DOHH2 (cell line): ENCODE measurements around the gene MROH8.

Experiments used
- H3F3A ChIP-seq: fragments of 200-600 bp; sonication (generic), shearing (Covaris generic); 2 replicates; pipeline ENCODE4 v1.6.0; 2016; ENCODE audit warnings: antibody characterized with exemption, mild to moderate bottlenecking; ENCODE audit not compliant: control insufficient read depth, insufficient read depth
- H3K27ac ChIP-seq: fragments of 200-600 bp; sonication (generic); 2 replicates; pipeline ENCODE4 v1.5.1; 2014; ENCODE audit warnings: low read depth, mild to moderate bottlenecking, low read length, moderate library complexity
- H3K27me3 ChIP-seq: fragments of 200-600 bp; sonication (generic); 2 replicates; pipeline ENCODE4 v1.6.1; 2014; ENCODE audit warnings: mild to moderate bottlenecking, low read length, mixed read lengths; ENCODE audit not compliant: control insufficient read depth
- H3K36me3 ChIP-seq: fragments of 200-600 bp; sonication (generic); 2 replicates; pipeline ENCODE4 v1.6.1; 2014; ENCODE audit warnings: mild to moderate bottlenecking, low read length, moderate library complexity, mixed read lengths; ENCODE audit not compliant: control insufficient read depth
- H3K4me1 ChIP-seq: fragments of 200-600 bp; sonication (generic); 2 replicates; pipeline ENCODE4 v1.6.1; 2014; ENCODE audit warnings: mild to moderate bottlenecking, low read length, mixed read lengths; ENCODE audit not compliant: control insufficient read depth
- H3K4me2 ChIP-seq: fragments of 200-600 bp; sonication (generic); 2 replicates; pipeline ENCODE4 v1.6.0; 2014; ENCODE audit warnings: mild to moderate bottlenecking, low read length, moderate library complexity
- H3K4me3 ChIP-seq: fragments of 200-600 bp; sonication (generic); 2 replicates; pipeline ENCODE4 v1.5.1; 2014; ENCODE audit warnings: mild to moderate bottlenecking, low read length, mixed read lengths
- H3K79me2 ChIP-seq: fragments of 200-600 bp; sonication (generic); 2 replicates; pipeline ENCODE4 v1.6.1; 2014; ENCODE audit warnings: mild to moderate bottlenecking, low read length, mixed read lengths; ENCODE audit not compliant: control insufficient read depth
- H3K9me2 ChIP-seq: fragments of 200-600 bp; sonication (generic); replicated peaks from 2 replicates; pipeline ENCODE4 v1.6.1; 2014; ENCODE audit warnings: mild to moderate bottlenecking, low read length, mixed read lengths; ENCODE audit not compliant: control insufficient read depth
- H3K9me3 ChIP-seq: fragments of 200-600 bp; sonication (generic); 2 replicates; pipeline ENCODE4 v1.6.1; 2014; ENCODE audit warnings: antibody characterized with exemption, low read length, mixed read lengths; ENCODE audit not compliant: control insufficient read depth, insufficient read depth
- H4K20me1 ChIP-seq: fragments of 200-600 bp; sonication (generic); 2 replicates; pipeline ENCODE4 v1.6.0; 2014; ENCODE audit warnings: low read depth, mild to moderate bottlenecking, antibody characterized with exemption, low read length, moderate library complexity; ENCODE audit not compliant: control insufficient read depth, insufficient read depth
- CTCF ChIP-seq: fragments of 200-600 bp; sonication (generic); IDR thresholded peaks from one replicate; pipeline ENCODE4 v1.5.1; 2014; ENCODE audit warnings: antibody characterized with exemption, mild to moderate bottlenecking, low read depth, low read length; ENCODE audit not compliant: poor library complexity, severe bottlenecking
- EZH2phosphoT487 ChIP-seq: fragments of 200-600 bp; sonication (generic); IDR thresholded peaks from 2 replicates; pipeline ENCODE4 v1.6.1; 2017; ENCODE audit warnings: borderline replicate concordance, mild to moderate bottlenecking, antibody characterized with exemption, low read length, moderate library complexity, mixed read lengths

Gene MROH8

GRCh38 chr20:37163832-37164554 is 15.4 kb downstream of the MROH8 start:
- H3K27ac ChIP-seq, result no peak overlapping the region
- no peak for TF ChIP-seq EZH2phosphoT487
- no peak for TF ChIP-seq CTCF
- no peaks in the 10 kb centered on the region for H3K4me1 ChIP-seq
- no peaks in the 10 kb centered on the region for H3K27me3 ChIP-seq
- no peaks in the 10 kb centered on the region for H3K9me2 ChIP-seq
- H3F3A ChIP-seq, result no peaks in the 10 kb centered on the region
- no peak overlapping the region for H3K4me3 ChIP-seq
- H3K36me3 ChIP-seq, result peaks cover 9% of the 10 kb centered on the region; the same call in 1 of the 2 replicates
- H4K20me1 ChIP-seq, result no peaks in the 10 kb centered on the region
- no peak overlapping the region for H3K4me2 ChIP-seq
- no peaks in the 10 kb centered on the region for H3K79me2 ChIP-seq
- no peaks in the 10 kb centered on the region for H3K9me3 ChIP-seq

- TF ChIP-seq EZH2phosphoT487, result no peak
- no peak for TF ChIP-seq CTCF
- H3K9me3 ChIP-seq, result no peaks in the 10 kb centered on the region
- no peaks in the 10 kb centered on the region for H3F3A ChIP-seq
- no peak overlapping the region for H3K4me2 ChIP-seq
- peaks cover 5% of the 10 kb centered on the region; the same call in 1 of the 2 replicates for H3K36me3 ChIP-seq
- no peaks in the 10 kb centered on the region for H4K20me1 ChIP-seq
- H3K27me3 ChIP-seq, result no peaks in the 10 kb centered on the region
- H3K9me2 ChIP-seq, result no peaks in the 10 kb centered on the region
- no peaks in the 10 kb centered on the region for H3K4me1 ChIP-seq
- no peak overlapping the region for H3K27ac ChIP-seq
- no peak overlapping the region for H3K4me3 ChIP-seq
- no peaks in the 10 kb centered on the region for H3K79me2 ChIP-seq
Observed at GRCh38 chr20:37162646-37163045, 16.7 kb downstream of the MROH8 start.

- no peaks in the 10 kb centered on the region for H3K9me2 ChIP-seq
- H3K36me3 ChIP-seq, result no peaks in the 10 kb centered on the region
- no peaks in the 10 kb centered on the region for H3K9me3 ChIP-seq
- H3K79me2 ChIP-seq, result no peaks in the 10 kb centered on the region
- no peak overlapping the region for H3K27ac ChIP-seq
- H3K4me1 ChIP-seq, result no peaks in the 10 kb centered on the region
- no peaks in the 10 kb centered on the region for H4K20me1 ChIP-seq
- no peak overlapping the region for H3K4me2 ChIP-seq
- TF ChIP-seq CTCF (no peak), EZH2phosphoT487 (no peak)
- no peaks in the 10 kb centered on the region for H3K27me3 ChIP-seq
- H3F3A ChIP-seq, result no peaks in the 10 kb centered on the region
- H3K4me3 ChIP-seq, result no peak overlapping the region
Observed at GRCh38 chr20:37161830-37162549, 17.4 kb downstream of the MROH8 start.
